PC-3 (cell line): ENCODE measurements around the gene SRGAP2C.

Source experiments
- CTCF ChIP-seq: fragments of 300-600 bp; sonication (generic); conservative IDR thresholded peaks from 2 replicates; pipeline ENCODE4 v1.5.1; 2017; ENCODE audit warnings: antibody characterized with exemption, low read depth, mild to moderate bottlenecking, low read length
- EZH2 ChIP-seq: fragments of 300-600 bp; sonication (generic); IDR thresholded peaks from one replicate; pipeline ENCODE4 v1.6.1; 2017; ENCODE audit warnings: antibody characterized with exemption, mild to moderate bottlenecking, low read length; ENCODE audit not compliant: unreplicated experiment
- EZH2phosphoT487 ChIP-seq: fragments of 300-600 bp; sonication (generic); IDR thresholded peaks from 2 replicates; pipeline ENCODE4 v1.6.1; 2018; ENCODE audit warnings: mild to moderate bottlenecking, antibody characterized with exemption, low read length, borderline replicate concordance

- no peak for TF ChIP-seq CTCF
- TF ChIP-seq EZH2: no peak
- no peak for TF ChIP-seq EZH2phosphoT487
Measured at GRCh38 chr1:121414905-121415304, 230.1 kb downstream of the SRGAP2C start.
